ENCODE measurements around the gene C6orf136. TPM values are rescaled to one million over a fixed set of nuclear protein-coding genes. Genes with fewer than 3 reads are reported as not detected.
A peak's percentile ranks its signal among the peaks of the same experiment; 100 is the strongest.

Gene C6orf136
- total RNA-seq, 1 donor from 2014 or later, result 13.4 TPM

DNA sequence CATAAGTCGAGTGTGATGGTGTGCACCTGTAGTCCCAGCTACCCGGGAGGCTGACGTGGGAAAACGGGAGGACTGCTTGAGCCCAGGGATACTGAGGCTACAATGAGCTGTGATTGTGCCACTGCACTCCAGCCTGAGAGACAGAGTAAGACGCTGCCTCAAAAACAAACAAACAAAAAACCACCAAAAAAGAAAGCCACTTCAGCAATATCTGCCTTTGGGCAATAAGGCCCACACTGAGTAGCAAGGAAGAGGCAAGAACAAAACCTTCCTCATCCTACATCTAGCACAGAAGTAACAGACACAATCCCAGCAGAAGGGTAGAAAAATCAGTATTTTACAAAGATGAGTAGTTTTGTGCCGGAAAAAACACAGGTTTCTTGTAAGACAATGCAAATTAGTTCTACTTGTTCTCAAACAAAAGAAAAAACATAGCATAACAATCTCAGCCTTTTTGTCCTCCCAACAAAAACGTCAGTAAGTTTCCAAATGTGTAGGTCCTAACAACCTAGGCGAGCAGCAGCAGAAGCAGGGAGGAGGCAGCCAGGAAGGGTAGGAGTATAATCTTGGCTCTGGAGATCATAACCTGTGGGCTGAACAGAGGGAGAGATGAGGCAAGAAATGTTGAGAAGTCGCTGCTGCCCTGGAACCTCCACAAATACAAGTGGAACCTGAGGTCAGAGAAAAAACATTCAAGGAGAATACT, 35.6 kb upstream of the C6orf136 start:
- Mint-ChIP-seq H3K36me3 (ENCODE audit: low read depth) (peaks cover 29% of the 10 kb centered on the region), H3K27me3 (ENCODE audit: low read depth) (no peaks in the 10 kb centered on the region)
- DNase-seq (ENCODE audit: low spot score), result no peak

DNA sequence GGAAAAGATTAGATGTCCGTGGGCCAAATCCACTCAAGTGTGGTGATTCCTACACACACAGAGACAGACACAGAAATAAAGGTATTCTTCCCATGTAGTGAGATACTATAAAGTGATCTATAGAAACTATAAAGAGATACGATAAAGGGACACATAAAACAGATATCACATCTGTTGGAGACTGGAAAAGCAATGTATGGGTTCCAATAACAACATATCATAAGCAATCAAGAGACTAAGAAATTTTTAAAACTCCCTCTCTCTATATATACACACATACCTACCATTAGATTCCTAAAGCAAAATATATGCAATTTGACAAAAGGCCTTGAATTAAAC, 35.1 kb upstream of the C6orf136 start:
- Mint-ChIP-seq H3K4me3 (ENCODE audit: unreplicated experiment) (no peak overlapping the region), H3K4me1 (ENCODE audit: low read depth) (peaks cover 62% of the 10 kb centered on the region), H3K27ac (ENCODE audit: unreplicated experiment) (peak overlapping the region; percentile 34), H3K36me3 (ENCODE audit: low read depth) (peaks cover 29% of the 10 kb centered on the region), H3K27me3 (ENCODE audit: low read depth) (no peaks in the 10 kb centered on the region), H3K9me3 (ENCODE audit: low read depth) (no peaks in the 10 kb centered on the region)
- TF ChIP-seq, protein P1, sequence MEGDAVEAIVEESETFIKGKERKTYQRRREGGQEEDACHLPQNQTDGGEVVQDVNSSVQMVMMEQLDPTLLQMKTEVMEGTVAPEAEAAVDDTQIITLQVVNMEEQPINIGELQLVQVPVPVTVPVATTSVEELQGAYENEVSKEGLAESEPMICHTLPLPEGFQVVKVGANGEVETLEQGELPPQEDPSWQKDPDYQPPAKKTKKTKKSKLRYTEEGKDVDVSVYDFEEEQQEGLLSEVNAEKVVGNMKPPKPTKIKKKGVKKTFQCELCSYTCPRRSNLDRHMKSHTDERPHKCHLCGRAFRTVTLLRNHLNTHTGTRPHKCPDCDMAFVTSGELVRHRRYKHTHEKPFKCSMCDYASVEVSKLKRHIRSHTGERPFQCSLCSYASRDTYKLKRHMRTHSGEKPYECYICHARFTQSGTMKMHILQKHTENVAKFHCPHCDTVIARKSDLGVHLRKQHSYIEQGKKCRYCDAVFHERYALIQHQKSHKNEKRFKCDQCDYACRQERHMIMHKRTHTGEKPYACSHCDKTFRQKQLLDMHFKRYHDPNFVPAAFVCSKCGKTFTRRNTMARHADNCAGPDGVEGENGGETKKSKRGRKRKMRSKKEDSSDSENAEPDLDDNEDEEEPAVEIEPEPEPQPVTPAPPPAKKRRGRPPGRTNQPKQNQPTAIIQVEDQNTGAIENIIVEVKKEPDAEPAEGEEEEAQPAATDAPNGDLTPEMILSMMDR (IDR thresholded peaks at IDR 0.05), result no peak
- no peak for DNase-seq (ENCODE audit: low spot score)

More for the DNA sequence above, 35.6 kb upstream of the C6orf136 start:
- peak overlapping the region; percentile 34 for H3K27ac Mint-ChIP-seq (ENCODE audit: unreplicated experiment)
- TF ChIP-seq, protein P1 (IDR thresholded peaks at IDR 0.05), result no peak
- peaks cover 62% of the 10 kb centered on the region for H3K4me1 Mint-ChIP-seq (ENCODE audit: low read depth)
- no peaks in the 10 kb centered on the region for H3K9me3 Mint-ChIP-seq (ENCODE audit: low read depth)
- H3K4me3 Mint-ChIP-seq (ENCODE audit: unreplicated experiment), result no peak overlapping the region

DNA sequence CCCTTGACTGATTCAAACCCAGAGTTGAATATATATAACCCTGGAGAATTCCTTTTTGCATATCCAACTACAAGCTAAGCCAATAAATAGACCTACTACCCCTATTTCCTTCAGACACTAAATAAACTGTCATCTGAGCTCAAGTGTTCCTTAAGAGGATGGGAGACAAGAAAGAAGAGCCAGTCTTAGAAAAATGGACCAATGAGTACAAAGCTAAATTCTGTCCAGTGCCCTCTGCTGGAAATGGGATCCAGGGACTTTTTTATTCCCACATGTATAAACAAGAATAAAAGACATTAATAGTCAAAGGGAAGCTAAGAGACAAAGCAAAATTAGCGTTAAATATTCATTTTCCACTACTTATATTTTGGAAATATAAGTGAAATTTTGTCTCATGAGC, 34.7 kb upstream of the C6orf136 start:
- no peak overlapping the region for H3K4me3 Mint-ChIP-seq (ENCODE audit: unreplicated experiment)
- H3K4me1 Mint-ChIP-seq (ENCODE audit: low read depth), result peaks cover 62% of the 10 kb centered on the region
- no peaks in the 10 kb centered on the region for H3K27me3 Mint-ChIP-seq (ENCODE audit: low read depth)
- H3K36me3 Mint-ChIP-seq (ENCODE audit: low read depth), result peaks cover 32% of the 10 kb centered on the region
- TF ChIP-seq, protein P1 (IDR thresholded peaks at IDR 0.05), result peak; percentile 75
- no peak for DNase-seq (ENCODE audit: low spot score)
- H3K27ac Mint-ChIP-seq (ENCODE audit: unreplicated experiment), result peak overlapping the region; percentile 34
- H3K9me3 Mint-ChIP-seq (ENCODE audit: low read depth), result no peaks in the 10 kb centered on the region

- TF ChIP-seq, protein P1 (IDR thresholded peaks at IDR 0.05), result no peak
- Mint-ChIP-seq H3K4me3 (ENCODE audit: unreplicated experiment) (no peak overlapping the region), H3K27me3 (ENCODE audit: low read depth) (no peaks in the 10 kb centered on the region), H3K4me1 (ENCODE audit: low read depth) (peaks cover 59% of the 10 kb centered on the region), H3K36me3 (ENCODE audit: low read depth) (peaks cover 27% of the 10 kb centered on the region), H3K27ac (ENCODE audit: unreplicated experiment) (peak overlapping the region; percentile 100), H3K9me3 (ENCODE audit: low read depth) (no peaks in the 10 kb centered on the region)
- DNase-seq (ENCODE audit: low spot score), result no peak
Observed at GRCh38 chr6:30612687-30613248, 34.2 kb upstream of the C6orf136 start.

DNA sequence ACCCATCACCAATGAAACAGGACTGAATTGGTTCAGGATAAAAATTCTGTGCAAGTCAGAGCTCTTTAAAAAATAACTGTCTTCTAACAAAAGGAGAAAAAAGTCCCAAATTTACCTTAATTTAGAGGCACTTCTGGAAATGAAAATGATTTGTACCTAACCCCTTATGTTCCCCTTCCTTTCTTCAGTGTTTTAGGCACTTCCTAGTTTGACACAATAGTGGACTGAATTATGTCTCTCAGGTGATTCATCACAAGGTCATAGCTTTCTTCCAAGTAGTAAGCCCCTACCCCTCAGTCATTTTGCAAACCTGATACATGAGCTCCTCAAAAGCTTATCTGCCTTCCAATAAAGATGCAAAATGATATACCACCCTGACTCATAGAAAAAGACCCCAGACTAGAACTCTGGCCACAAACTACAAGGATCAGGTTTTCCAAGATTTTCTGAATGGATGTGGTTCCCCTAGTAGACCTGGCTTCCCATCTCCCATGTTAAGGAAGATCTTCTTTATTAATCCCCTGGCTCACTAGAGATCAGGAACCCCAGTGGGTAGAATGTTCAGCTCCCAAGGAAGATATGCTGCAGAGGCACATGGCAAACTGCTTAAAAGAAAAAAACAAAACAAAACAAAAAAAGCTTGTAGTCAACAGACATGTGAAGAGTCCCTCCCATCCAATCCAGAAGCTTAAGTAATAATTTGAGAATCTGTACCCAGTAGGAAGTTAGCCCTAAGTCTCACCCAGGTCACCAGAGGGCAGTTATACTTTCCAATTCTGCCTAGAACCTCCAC, 33.5 kb upstream of the C6orf136 start:
- Mint-ChIP-seq H3K4me3 (ENCODE audit: unreplicated experiment) (peak overlapping the region; percentile 49), H3K27me3 (ENCODE audit: low read depth) (no peaks in the 10 kb centered on the region), H3K9me3 (ENCODE audit: low read depth) (no peaks in the 10 kb centered on the region), H3K36me3 (ENCODE audit: low read depth) (peaks cover 27% of the 10 kb centered on the region), H3K4me1 (ENCODE audit: low read depth) (peaks cover 60% of the 10 kb centered on the region), H3K27ac (ENCODE audit: unreplicated experiment) (peak overlapping the region; percentile 100)
- TF ChIP-seq, protein P1 (IDR thresholded peaks at IDR 0.05), result no peak
- no peak for DNase-seq (ENCODE audit: low spot score)

Data from chondrocyte (in vitro differentiated cells).